GM19328 (cell line): Measurements from ENCODE around the gene SNAP47.

Source experiments
- ATAC-seq: cut with Tn5 transposase; IDR thresholded peaks from one replicate; pipeline ENCODE4 v1.9.1; 2021; ENCODE audit warnings: mild to moderate bottlenecking, moderate library complexity; ENCODE audit not compliant: unreplicated experiment

SNAP47 gene

GRCh38 chr1:227748496-227749182 is 13.4 kb downstream of the SNAP47 start:
- ATAC-seq: no peak

- ATAC-seq: no peak
These were observed 14.0 kb downstream of the SNAP47 start for GRCh38 chr1:227749225-227749624.

- no peak for ATAC-seq
These were observed 14.9 kb downstream of the SNAP47 start for GRCh38 chr1:227749916-227750710.

GRCh38 chr1:227753999-227754711 is 18.9 kb downstream of the SNAP47 start:
- ATAC-seq: no peak

GRCh38 chr1:227754958-227755357 is 19.7 kb downstream of the SNAP47 start:
- ATAC-seq: no peak

GRCh38 chr1:227756172-227756959 is 21.1 kb downstream of the SNAP47 start:
- ATAC-seq: no peak

GRCh38 chr1:227757781-227758180 is 22.5 kb downstream of the SNAP47 start:
- ATAC-seq: no peak

- no peak for ATAC-seq
These were observed 23.1 kb downstream of the SNAP47 start for GRCh38 chr1:227758366-227758765.

GRCh38 chr1:227759341-227760300 is 24.4 kb downstream of the SNAP47 start:
- ATAC-seq: no peak

- no peak for ATAC-seq
These were observed 25.1 kb downstream of the SNAP47 start for GRCh38 chr1:227760377-227760776.

- ATAC-seq: no peak
These were observed 26.5 kb downstream of the SNAP47 start for GRCh38 chr1:227761621-227762230.

GRCh38 chr1:227762231-227762911 is 27.1 kb downstream of the SNAP47 start:
- ATAC-seq: peak; percentile 83

- no peak for ATAC-seq
These were observed 28.2 kb downstream of the SNAP47 start for GRCh38 chr1:227763246-227764018.

GRCh38 chr1:227764019-227764391 is 28.8 kb downstream of the SNAP47 start:
- ATAC-seq: no peak

- ATAC-seq: no peak
These were observed 30.2 kb downstream of the SNAP47 start for GRCh38 chr1:227765261-227766014.

- no peak for ATAC-seq
These were observed 30.9 kb downstream of the SNAP47 start for GRCh38 chr1:227766015-227766634.
